GM12891 (cell line): ENCODE results near the gene PBX2.

Experiments
- PAX5 ChIP-seq: IDR thresholded peaks from 2 replicates; pipeline ENCODE4 v1.6.1; 2011; ENCODE audit warnings: low read length, moderate library complexity, mild to moderate bottlenecking; ENCODE audit not compliant: insufficient read depth, severe bottlenecking
- POLR2A ChIP-seq: IDR thresholded peaks from 2 replicates; pipeline ENCODE4 v1.6.1; 2011; ENCODE audit warnings: low read depth, low read length, control low read depth
- POLR2AphosphoS5 ChIP-seq: IDR thresholded peaks from 2 replicates; pipeline ENCODE4 v1.6.1; 2011; ENCODE audit warnings: low read depth, low read length, control low read depth
- POU2F2 ChIP-seq: IDR thresholded peaks from 2 replicates; pipeline ENCODE4 v1.6.1; 2011; ENCODE audit warnings: low read depth, mild to moderate bottlenecking, control low read depth, low read length, moderate library complexity
- SPI1 ChIP-seq: IDR thresholded peaks from 2 replicates; pipeline ENCODE4 v1.6.1; 2011; ENCODE audit warnings: low read depth, low read length, control low read depth
- TAF1 ChIP-seq: IDR thresholded peaks from 2 replicates; pipeline ENCODE4 v1.6.1; 2011; ENCODE audit warnings: low read depth, low read length, control low read depth

GRCh38 chr6:32153564-32154513 is 36.2 kb downstream of the PBX2 start, which contains the start of gene PPT2:
- no peak for TF ChIP-seq POLR2A
- peak; percentile 21; the same call in 1 of the 2 replicates for TF ChIP-seq TAF1
- no peak for TF ChIP-seq POLR2AphosphoS5
- no peak for TF ChIP-seq SPI1
- no peak for TF ChIP-seq POU2F2
- no peak for TF ChIP-seq PAX5
